ENCODE measurements around the gene LHFPL6. TPM values are rescaled to one million over a fixed set of nuclear protein-coding genes. Genes with fewer than 3 reads are reported as not detected.

LHFPL6 gene
- total and polyA plus RNA-seq, 9 donors, result 45.0 to 76.3 (median 59.2) TPM

GRCh38 chr13:39580881-39581575, 22.0 kb downstream of the LHFPL6 start:
- no peak overlapping the region for H3K27ac ChIP-seq (ENCODE audit: low read length)
- H3K9me3 ChIP-seq (replicated peaks; ENCODE audit: control insufficient read depth, low read depth, low read length), result no peaks in the 10 kb centered on the region
- H3K4me1 ChIP-seq (ENCODE audit: control insufficient read depth, insufficient read depth, low read length), result peaks cover 10% of the 10 kb centered on the region
- DNase-seq, result peak; percentile 62
- no CpG with 5 or more reads among the region's 5 CpGs for WGBS (ENCODE audit: insufficient coverage)
- no peaks in the 10 kb centered on the region for H3K27me3 ChIP-seq (ENCODE audit: control insufficient read depth, insufficient read depth, low read length)
- H3K4me3 ChIP-seq (ENCODE audit: low read length), result no peak overlapping the region
- H3K36me3 ChIP-seq (ENCODE audit: control insufficient read depth, insufficient read depth, low read length), result peaks cover 3% of the 10 kb centered on the region

GRCh38 chr13:39578821-39579291, 24.1 kb downstream of the LHFPL6 start:
- no peaks in the 10 kb centered on the region for H3K27me3 ChIP-seq (ENCODE audit: control insufficient read depth, insufficient read depth, low read length)
- peak overlapping the region; percentile 6 for H3K27ac ChIP-seq (ENCODE audit: low read length)
- peaks cover 3% of the 10 kb centered on the region for H3K36me3 ChIP-seq (ENCODE audit: control insufficient read depth, insufficient read depth, low read length)
- no peak for DNase-seq
- no peak overlapping the region for H3K4me3 ChIP-seq (ENCODE audit: low read length)
- WGBS (ENCODE audit: insufficient coverage), result 100% methylated on average over 1 of the region's 3 CpGs
- no peaks in the 10 kb centered on the region for H3K9me3 ChIP-seq (replicated peaks; ENCODE audit: control insufficient read depth, low read depth, low read length)
- H3K4me1 ChIP-seq (ENCODE audit: control insufficient read depth, insufficient read depth, low read length), result peaks cover 10% of the 10 kb centered on the region

GRCh38 chr13:39577838-39578491, 25.0 kb downstream of the LHFPL6 start:
- DNase-seq, result peak; percentile 37

GRCh38 chr13:39577203-39577602, 25.8 kb downstream of the LHFPL6 start:
- H3K27me3 ChIP-seq (ENCODE audit: control insufficient read depth, insufficient read depth, low read length), result no peaks in the 10 kb centered on the region
- no peak overlapping the region for H3K27ac ChIP-seq (ENCODE audit: low read length)
- peaks cover 9% of the 10 kb centered on the region for H3K4me1 ChIP-seq (ENCODE audit: control insufficient read depth, insufficient read depth, low read length)
- DNase-seq, result peak; percentile 59
- no CpG with 5 or more reads among the region's 2 CpGs for WGBS (ENCODE audit: insufficient coverage)
- peaks cover 2% of the 10 kb centered on the region for H3K36me3 ChIP-seq (ENCODE audit: control insufficient read depth, insufficient read depth, low read length)
- no peaks in the 10 kb centered on the region for H3K9me3 ChIP-seq (replicated peaks; ENCODE audit: control insufficient read depth, low read depth, low read length)
- H3K4me3 ChIP-seq (ENCODE audit: low read length), result no peak overlapping the region

More at GRCh38 chr13:39577838-39578491, 25.0 kb downstream of the LHFPL6 start:
- peaks cover 3% of the 10 kb centered on the region for H3K36me3 ChIP-seq (ENCODE audit: control insufficient read depth, insufficient read depth, low read length)
- H3K27ac ChIP-seq (ENCODE audit: low read length), result no peak overlapping the region
- peaks cover 10% of the 10 kb centered on the region for H3K4me1 ChIP-seq (ENCODE audit: control insufficient read depth, insufficient read depth, low read length)
- H3K4me3 ChIP-seq (ENCODE audit: low read length), result no peak overlapping the region
- no peaks in the 10 kb centered on the region for H3K9me3 ChIP-seq (replicated peaks; ENCODE audit: control insufficient read depth, low read depth, low read length)
- WGBS (ENCODE audit: insufficient coverage), result no CpG with 5 or more reads among the region's 5 CpGs
- no peaks in the 10 kb centered on the region for H3K27me3 ChIP-seq (ENCODE audit: control insufficient read depth, insufficient read depth, low read length)

GRCh38 chr13:39575641-39576238, 27.3 kb downstream of the LHFPL6 start:
- peaks cover 4% of the 10 kb centered on the region for H3K36me3 ChIP-seq (ENCODE audit: control insufficient read depth, insufficient read depth, low read length)
- DNase-seq, result peak; percentile 36
- 76% methylated on average over 3 of the region's 11 CpGs for WGBS (ENCODE audit: insufficient coverage)
- H3K9me3 ChIP-seq (replicated peaks; ENCODE audit: control insufficient read depth, low read depth, low read length), result no peaks in the 10 kb centered on the region
- no peaks in the 10 kb centered on the region for H3K27me3 ChIP-seq (ENCODE audit: control insufficient read depth, insufficient read depth, low read length)
- peaks cover 9% of the 10 kb centered on the region for H3K4me1 ChIP-seq (ENCODE audit: control insufficient read depth, insufficient read depth, low read length)
- no peak overlapping the region for H3K4me3 ChIP-seq (ENCODE audit: low read length)
- no peak overlapping the region for H3K27ac ChIP-seq (ENCODE audit: low read length)

GRCh38 chr13:39571502-39572092, 31.4 kb downstream of the LHFPL6 start:
- Histone ChIP-seq H3K9me3 (replicated peaks; ENCODE audit: control insufficient read depth, low read depth, low read length) (no peaks in the 10 kb centered on the region), H3K4me3 (ENCODE audit: low read length) (no peak overlapping the region), H3K27ac (ENCODE audit: low read length) (no peak overlapping the region), H3K27me3 (ENCODE audit: control insufficient read depth, insufficient read depth, low read length) (no peaks in the 10 kb centered on the region), H3K36me3 (ENCODE audit: control insufficient read depth, insufficient read depth, low read length) (peaks cover 4% of the 10 kb centered on the region), H3K4me1 (ENCODE audit: control insufficient read depth, insufficient read depth, low read length) (no peaks in the 10 kb centered on the region)
- 91% methylated on average over 9 of the region's 15 CpGs for WGBS (ENCODE audit: insufficient coverage)
- no peak for DNase-seq

- Histone ChIP-seq H3K27me3 (ENCODE audit: control insufficient read depth, insufficient read depth, low read length) (no peaks in the 10 kb centered on the region), H3K27ac (ENCODE audit: low read length) (no peak overlapping the region), H3K9me3 (replicated peaks; ENCODE audit: control insufficient read depth, low read depth, low read length) (no peaks in the 10 kb centered on the region), H3K4me3 (ENCODE audit: low read length) (no peak overlapping the region), H3K36me3 (ENCODE audit: control insufficient read depth, insufficient read depth, low read length) (peaks cover 4% of the 10 kb centered on the region), H3K4me1 (ENCODE audit: control insufficient read depth, insufficient read depth, low read length) (peaks cover 2% of the 10 kb centered on the region)
- WGBS (ENCODE audit: insufficient coverage), result no CpG with 5 or more reads among the region's 1 CpG
- no peak for DNase-seq
These were observed 35.4 kb downstream of the LHFPL6 start for GRCh38 chr13:39567569-39567968.

GRCh38 chr13:39566216-39566869, 36.6 kb downstream of the LHFPL6 start:
- no peak overlapping the region for H3K4me3 ChIP-seq (ENCODE audit: low read length)
- peaks cover 2% of the 10 kb centered on the region for H3K4me1 ChIP-seq (ENCODE audit: control insufficient read depth, insufficient read depth, low read length)
- peaks cover under 1% of the 10 kb centered on the region for H3K36me3 ChIP-seq (ENCODE audit: control insufficient read depth, insufficient read depth, low read length)
- H3K27me3 ChIP-seq (ENCODE audit: control insufficient read depth, insufficient read depth, low read length), result no peaks in the 10 kb centered on the region
- H3K27ac ChIP-seq (ENCODE audit: low read length), result no peak overlapping the region
- DNase-seq, result no peak
- 98% methylated on average over 5 of the region's 8 CpGs for WGBS (ENCODE audit: insufficient coverage)
- H3K9me3 ChIP-seq (replicated peaks; ENCODE audit: control insufficient read depth, low read depth, low read length), result no peaks in the 10 kb centered on the region

- Histone ChIP-seq H3K4me1 (ENCODE audit: control insufficient read depth, insufficient read depth, low read length) (peaks cover 2% of the 10 kb centered on the region), H3K9me3 (replicated peaks; ENCODE audit: control insufficient read depth, low read depth, low read length) (no peaks in the 10 kb centered on the region), H3K27ac (ENCODE audit: low read length) (no peak overlapping the region), H3K27me3 (ENCODE audit: control insufficient read depth, insufficient read depth, low read length) (no peaks in the 10 kb centered on the region), H3K36me3 (ENCODE audit: control insufficient read depth, insufficient read depth, low read length) (no peaks in the 10 kb centered on the region), H3K4me3 (ENCODE audit: low read length) (no peak overlapping the region)
- peak; percentile 37 for DNase-seq
- WGBS (ENCODE audit: insufficient coverage), result no CpG with 5 or more reads among the region's 6 CpGs
These were observed 37.7 kb downstream of the LHFPL6 start for GRCh38 chr13:39565036-39565949.
